GM19395 (cell line): ENCODE measurements around the gene HMX3.

ENCODE experiments used
- ATAC-seq: cut with Tn5 transposase; IDR thresholded peaks from one replicate; pipeline ENCODE4 v1.9.1; 2021; ENCODE audit warnings: mild to moderate bottlenecking, moderate library complexity; ENCODE audit not compliant: unreplicated experiment

The HMX3 gene

DNA sequence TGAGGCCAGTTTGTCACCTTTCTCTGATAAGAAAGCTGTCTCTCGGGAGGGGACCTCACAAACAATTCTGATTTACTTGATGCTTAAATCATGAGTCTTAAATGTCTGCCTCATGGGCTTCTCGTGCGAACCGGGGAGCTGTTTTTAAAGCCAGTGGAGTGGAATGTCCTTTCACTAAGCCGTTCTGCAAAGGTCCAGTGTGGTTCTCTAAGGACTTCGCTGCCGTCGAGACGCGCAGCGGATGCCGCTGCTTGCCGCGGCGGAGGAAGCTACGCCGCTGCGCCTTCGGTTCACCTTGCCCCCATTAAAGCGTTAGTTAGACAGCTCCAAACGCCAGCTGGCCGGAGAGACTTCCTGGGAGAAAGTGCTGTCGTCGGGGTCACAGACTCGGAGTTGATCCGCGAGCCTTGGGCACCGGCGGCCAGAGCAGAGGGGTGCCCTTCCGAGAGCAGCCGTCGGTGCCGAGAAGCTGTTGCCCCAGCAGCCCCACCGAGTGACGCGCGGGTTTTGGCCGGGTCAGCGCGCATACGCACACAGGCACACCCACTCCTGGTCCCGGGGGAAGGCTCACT lies 1.3 kb upstream of the HMX3 start:
- no peak for ATAC-seq

DNA sequence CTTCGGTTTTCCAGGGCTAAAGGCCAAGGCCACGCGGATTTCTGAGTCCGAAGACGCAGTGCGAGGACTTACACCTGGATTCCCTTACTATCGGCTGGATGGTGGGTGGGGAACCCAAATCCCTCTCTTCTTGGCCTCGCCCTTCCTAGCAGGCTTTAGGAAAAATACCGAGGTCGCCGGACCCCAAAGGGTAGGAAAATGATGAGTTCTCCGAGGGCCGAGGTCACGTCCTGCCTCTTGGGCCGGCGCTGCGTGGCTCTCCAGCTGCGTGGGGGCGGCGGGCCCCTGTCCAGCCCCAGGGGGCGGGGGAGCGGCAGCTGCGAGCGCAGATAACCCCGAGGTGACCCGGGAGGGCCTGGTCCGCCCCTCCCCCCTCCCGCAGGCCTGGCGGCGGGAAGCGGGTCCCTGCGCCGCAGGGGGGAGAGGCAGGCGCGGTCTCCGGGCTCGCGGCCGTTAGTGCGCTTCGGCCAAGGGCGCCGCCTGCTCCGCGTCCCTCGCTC lies 805 bp upstream of the HMX3 start:
- ATAC-seq = no peak

DNA sequence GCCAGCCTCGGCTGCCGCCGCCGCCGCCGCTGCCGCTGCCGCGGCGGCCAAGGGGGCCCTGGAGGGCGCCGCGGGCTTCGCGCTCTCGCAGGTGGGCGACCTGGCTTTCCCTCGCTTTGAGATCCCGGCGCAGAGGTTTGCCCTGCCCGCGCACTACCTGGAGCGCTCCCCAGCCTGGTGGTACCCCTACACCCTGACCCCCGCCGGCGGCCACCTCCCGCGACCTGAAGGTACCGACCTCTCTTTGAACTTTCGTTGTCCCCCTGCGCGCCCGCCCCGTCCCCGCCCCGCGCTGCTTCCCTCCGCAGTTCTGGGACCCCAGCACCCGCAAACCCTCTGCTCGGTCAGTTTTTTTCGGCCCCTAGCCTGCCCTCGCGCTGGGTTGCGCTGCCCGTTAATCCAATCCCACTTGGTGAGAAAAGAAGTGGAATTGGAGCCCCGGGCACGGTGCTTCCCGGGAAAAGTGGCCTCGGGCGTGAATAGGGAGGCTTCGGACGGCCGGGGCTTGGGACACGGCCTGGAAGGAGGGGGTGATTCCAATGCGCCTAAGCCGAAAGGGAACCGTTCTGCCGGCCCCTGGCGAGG lies 543 bp downstream of the HMX3 start:
- ATAC-seq = no peak

DNA sequence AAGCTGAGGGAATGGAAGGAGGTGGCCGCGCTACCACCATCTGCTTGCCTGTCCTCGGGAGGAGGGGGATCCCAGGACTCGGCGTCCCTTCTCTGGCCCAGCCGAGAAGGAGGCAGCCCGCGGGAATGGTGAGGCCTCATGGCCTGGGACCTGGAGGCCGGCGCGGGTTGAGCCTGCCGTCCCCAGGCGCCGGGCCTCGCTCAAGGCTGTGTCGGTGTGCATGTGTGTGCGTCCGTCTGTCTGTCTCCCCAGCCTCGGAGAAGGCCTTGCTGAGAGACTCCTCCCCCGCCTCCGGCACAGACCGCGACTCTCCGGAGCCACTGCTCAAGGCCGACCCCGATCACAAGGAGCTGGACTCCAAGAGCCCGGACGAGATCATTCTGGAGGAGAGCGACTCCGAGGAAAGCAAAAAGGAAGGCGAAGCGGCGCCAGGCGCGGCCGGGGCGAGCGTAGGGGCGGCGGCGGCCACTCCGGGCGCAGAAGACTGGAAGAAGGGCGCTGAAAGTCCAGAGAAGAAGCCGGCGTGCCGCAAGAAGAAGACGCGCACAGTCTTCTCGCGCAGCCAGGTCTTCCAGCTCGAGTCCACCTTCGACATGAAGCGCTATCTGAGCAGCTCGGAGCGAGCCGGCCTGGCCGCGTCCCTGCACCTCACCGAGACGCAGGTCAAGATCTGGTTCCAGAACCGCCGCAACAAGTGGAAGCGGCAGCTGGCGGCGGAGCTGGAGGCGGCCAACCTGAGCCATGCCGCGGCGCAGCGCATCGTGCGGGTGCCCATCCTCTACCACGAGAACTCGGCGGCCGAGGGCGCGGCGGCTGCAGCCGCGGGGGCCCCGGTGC lies 1.3 kb downstream of the HMX3 start:
- no peak for ATAC-seq

DNA sequence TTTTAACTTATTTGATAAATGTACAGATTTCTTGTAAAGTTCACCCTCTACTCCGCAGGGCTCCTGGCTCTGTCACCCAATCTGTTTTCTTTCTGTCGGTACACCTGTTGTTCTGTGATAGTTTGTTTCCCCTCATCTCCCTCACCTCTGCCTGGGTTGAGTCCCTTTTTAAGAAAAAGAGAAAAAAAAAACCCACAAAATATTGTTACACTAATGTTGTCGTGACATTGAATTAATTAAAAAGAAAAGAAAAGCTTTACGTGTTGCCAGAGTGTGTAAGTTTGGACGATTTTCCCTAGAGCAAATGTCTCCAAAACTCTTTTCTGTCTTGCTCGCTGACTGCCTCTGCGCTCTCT lies 3.4 kb downstream of the HMX3 start:
- ATAC-seq = no peak

DNA sequence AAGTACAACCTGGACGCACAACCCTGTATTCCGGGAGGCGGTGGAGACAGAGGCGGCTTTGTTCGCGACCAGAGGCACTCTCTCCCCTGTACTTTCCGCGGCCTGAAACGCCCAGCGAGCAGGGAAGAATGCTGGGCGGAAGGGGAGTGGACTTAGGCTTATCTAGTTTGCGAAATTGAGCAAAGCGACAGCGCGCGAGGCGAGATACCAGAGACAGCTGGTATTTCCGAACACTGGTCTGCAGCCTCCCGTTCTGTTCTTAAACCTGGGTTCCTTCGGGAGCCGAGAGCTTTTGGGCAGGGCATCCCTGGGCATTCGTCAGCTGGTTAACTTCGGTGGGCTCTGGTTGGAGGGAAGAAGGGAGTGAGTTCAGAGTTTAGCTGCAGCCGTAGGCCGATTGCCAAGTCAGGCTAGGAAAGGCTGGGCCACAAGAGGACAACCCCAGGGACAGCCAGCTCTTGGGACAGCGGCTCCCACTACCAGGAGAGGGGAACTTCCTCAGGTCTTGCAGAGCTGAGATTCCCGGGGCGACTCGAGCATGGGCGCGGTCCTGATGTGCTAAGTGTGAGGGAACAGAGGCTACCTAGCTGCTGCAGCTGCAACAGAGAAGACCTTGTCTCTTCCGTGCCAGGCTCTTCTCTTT lies 3.9 kb downstream of the HMX3 start:
- ATAC-seq = no peak

DNA sequence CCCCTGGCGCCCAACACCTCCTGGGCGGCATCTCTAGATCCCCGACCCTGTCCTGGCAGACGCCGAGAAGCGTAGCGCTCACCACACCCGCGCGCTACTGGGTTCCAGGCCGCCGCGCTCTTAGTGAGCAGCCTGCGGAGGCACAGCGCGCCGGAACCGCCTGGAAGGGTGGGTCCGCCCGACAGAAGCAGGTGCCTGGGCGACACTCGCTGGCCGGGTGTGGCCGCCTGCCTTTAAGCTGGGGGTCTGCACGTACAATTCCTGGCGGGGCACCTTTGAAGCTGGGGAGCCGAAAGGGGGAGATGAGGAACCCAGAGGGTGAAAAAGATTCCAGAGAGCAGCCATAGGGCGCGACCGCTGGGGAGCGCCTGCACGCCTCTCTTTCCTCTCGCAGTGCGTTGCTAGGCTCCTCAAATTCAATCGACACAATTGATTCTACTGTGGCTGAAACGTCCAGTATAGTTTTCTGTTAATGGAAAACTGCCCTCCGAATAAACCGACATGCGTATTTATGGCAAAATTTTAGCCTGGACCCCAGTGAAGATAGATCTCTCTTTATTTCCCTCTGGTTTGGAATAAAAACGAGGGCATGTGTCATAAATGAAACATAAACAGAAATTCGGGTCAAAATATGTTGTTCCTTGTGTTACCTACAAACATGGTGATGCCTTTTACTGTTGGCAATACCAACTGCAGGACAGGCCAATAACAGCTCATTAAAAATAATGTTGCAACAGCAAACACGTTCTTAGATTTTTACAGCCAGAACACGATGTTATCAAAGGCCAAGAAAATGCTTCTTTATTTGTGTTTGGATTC lies 4.6 kb downstream of the HMX3 start:
- no peak for ATAC-seq

DNA sequence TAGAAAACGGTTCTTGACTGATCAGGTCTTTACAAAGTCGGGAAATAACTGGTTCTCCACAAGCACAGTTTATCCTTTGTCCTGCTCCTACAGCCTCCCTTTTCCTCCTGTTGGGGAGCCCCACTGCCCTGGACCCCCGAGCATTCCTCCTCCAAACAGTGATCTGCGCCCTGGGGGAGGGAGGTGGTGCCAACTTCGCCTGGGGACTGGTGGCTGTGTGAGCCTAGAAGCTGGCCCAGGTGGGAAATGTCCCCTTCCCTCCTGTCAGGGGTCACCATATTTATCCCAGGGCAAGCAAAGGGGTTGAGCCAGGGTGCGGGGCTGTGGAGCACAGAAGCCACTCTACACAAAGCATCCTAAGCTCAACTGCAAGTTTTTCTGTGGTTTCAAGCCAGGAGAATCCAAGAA lies 5.2 kb downstream of the HMX3 start:
- no peak for ATAC-seq

DNA sequence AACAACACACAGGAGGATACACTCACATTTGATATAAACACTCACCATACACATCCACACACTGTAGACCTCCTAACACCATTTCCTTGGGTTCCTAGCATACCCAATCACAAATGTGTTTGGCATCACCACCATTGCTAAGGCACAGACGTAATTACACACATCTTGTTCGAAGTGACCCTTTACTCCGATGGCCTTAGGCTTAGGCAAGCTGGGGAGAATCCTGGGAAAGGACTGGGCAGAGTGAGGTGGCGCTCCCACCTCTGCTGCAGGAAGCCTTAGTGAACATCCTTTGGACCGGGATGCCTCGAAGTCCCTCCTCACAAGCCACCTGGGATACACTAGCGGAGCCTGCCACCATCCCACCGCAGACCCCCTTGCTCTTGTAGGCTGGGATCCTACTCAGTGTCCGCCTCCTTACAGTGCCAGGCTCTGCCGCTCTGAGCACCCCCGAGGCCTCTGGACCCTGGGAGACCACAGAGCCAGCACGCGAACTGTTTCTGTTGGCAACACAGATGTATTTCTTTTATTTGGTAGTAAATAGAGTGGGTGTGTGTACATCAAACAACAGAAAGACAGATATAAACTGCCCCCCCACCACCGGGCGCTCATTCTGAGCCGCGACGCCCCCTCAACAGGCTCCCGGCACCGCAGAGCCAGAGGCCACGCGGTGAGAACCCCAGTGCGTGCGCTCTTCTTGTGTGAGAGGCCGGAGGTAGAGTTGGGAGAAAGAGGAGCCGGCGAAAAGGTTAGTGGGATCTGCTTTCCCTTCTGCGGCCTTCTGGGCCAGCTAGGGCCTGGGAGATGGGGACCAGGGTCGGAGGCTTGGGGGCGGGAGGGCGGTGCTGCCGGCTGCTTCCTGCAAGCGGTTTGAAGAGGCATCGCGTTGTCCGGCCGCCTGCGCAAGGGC lies 6.3 kb downstream of the HMX3 start:
- no peak for ATAC-seq

DNA sequence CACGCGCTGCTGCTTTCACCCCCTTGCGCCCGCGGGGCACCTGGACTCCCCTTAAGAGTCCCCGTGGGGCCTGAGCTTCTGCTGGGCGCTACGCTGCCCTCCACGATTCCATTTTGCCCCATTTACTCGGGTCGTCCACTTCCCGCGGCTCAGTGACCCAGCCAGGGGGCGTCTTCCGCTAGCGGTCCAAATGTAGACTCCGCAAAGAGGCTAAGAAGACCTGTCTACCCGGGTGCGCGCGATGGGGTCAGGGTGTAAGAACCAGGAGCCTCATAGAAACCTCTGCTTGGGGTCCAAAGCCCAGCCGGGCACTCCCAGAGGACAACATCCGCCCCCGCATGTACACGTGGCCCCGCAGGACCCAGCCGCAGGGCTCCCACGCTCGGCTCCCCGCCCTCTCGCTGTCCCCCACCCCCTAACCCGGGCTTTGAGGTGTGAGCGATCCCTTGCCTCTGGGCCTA lies 7.0 kb downstream of the HMX3 start:
- ATAC-seq = no peak

DNA sequence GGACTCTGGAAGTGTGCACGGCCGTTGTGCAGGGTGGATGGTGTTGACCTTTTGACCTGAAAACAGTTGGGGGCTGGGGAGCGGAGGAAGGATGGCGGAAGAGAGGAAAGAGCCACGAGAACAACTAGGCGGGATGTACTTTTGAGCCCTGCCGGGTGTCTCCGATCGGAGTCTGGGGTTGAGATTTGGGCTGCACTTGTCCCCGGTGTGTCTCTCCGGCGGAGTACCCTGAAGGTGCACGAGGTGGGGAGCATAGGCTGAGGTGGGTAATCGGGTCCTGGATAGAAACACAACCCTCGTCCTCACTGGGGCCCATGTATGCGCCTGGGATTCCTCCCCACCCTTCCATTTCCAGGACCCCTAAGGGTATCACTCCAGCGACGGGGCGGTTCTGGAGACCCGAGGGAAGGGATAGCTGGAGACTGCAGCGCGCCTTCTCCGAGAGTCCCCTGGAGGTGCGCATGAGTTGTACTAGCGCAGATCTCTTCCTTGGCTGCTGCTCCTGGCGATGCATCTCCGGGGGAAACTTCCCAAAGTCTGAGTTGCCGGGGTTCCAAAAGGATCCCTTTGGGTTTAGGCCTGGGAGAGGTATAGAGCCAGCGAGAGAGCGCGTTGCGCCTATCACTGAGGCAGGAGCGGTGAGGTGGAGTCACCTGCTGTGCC lies 7.5 kb downstream of the HMX3 start:
- no peak for ATAC-seq

DNA sequence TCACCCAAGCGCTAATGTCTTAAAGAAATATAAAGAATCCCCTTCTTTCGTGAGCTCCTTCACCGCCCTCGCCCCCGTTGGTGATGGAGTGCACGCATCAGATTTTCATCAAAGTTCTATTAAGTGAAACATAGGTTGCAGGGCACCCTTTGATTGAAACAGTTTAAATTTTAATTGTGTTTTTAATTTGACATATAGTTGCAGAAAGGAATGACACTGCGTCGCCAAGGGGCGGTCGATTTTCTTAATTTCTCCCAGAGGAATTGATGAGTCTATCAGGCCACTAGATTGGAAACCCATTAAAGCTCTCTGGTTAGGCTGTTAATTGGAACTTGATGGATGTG lies 8.0 kb downstream of the HMX3 start:
- no peak for ATAC-seq

DNA sequence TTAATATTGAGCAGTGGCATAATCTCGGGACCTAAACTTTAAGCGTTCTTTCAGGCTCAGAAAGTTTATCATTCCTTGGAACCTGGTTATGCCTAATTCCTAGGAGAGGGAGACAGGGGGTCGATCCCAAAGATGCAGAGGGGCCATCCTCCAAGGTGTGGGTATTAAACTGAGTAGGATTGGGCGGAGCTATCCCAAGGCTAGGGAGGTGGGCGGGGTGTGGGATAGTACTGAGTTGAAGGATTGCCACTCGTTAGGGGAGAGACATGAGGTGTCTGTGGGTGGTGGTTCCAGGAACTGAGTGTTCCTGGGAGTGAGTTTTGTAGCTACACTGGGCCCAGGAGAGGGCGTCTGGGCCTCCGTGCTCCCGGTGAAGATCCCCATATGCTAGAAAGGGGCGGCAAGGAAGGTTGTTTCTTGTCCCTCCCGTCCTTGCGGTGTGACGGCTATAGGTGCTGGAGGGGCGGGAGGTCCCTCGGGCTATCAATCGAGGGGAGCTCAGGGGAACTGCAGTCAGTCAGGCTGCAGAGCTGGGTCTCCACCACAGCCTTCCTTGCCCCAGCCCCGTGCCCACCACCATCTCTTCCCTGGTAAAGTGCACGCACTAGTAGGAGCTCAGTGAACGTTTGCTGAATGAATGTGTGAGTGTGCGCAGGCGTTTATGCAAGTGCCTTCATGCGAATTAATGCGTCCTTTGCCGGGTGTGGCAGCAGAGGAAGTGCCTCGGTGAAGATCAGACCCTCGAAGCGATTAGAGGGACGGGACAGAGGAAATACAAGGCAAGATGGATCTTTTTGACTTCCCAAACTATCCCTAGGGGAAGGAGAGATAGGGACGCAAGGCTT lies 9.1 kb downstream of the HMX3 start:
- no peak for ATAC-seq

DNA sequence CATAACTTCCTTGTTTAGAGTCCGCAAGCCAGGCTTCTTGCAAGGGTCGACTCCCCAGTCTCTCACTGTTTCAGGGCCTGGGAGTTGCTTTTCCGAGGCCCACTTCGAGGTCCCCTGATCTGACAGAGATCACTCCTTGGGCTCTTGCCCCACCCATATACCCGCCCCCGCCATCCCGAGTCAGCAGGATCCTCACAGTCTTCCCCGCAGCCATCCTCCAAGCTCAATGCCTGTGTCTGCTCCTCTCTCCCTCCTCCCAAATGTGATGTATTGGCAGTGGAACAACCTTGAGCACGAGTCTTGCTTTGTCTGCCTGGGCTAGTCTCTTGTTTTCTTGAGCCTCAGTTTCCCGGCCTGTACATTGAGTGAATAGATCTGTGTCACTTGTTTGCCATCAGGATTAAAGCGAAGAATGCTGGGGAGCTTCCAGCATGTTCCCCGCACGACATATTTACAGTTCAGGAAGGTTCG lies 9.8 kb downstream of the HMX3 start:
- ATAC-seq = no peak

DNA sequence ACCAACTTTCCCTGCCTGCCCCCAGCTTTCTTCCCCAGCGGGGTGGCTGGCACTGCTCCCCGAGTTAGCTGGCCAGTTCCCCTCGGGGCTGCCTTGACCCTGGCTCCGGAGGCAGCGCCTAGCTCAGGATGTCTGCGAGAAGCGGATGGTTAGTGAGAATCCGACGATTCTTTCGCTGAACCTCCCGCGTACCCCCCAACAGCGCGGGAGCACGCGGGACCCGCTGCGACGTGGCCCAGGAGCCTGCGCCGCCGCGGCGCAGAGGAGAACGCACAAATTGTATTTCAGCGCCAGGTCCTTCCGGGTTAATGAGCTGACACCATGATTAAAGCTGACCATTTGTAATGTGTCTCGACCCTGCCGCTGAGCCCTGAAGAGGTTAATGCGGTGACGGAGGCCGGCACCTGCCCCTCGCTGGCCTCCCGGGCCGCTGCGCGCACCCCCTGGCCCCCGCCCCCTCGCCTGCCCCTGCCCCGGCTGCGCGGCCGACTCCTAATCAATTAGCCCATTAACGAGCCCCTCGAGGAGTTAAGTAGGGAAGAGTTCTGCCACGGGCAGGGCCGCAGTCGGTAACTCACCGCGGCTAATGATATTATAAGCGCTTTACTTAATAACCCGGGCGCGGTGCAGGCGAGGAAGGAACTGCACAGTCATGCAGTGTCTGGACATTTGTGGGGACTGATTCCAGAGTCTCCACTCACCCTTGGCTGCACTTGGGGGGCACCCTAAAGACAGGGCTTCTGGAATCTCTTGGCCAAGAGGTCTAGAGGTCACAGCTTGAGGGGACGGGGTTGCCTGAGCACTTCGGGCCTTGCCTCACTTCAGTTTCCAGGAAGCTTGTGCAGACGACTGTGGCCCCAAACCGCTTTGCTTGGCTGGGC lies 10.5 kb downstream of the HMX3 start:
- no peak for ATAC-seq

DNA sequence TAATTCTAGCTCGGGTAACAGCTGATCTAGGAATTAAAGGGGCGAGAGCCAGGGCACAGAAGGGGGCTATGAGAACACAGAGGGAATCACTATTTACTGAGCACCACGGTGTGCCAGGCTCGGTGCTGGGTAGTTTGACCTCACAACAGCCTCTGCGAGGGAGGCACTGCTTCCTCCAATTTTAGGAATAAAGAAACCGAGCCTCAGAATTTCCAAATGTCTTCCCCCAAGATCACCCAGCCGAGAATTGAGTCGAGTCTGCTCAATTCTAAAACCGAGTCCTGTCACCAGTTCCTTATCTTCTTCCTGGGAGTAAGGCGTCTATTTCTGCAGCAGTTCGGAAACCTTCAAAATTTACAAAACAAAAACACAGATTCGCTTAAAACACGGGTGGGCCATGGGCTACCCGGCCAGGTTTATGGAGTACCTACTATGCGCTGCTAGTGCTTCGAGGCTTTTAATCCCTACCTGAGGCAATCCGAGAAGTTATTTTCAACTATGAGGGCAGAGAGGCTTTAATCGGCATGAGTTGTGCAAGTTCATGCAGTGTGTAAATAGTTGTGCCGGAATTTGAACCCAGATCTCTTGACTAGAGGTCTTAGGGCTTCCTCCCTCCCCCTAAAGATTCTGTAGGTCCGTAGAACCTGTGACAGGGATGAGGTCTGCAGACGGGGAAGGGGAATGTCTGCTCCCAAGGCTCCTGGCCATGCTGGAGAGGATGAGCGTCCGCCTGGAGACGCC lies 11.3 kb downstream of the HMX3 start:
- no peak for ATAC-seq
